ELR (cell line): Measurements from ENCODE around the gene TMEM51.

Experiments
- DNase-seq: peaks from one replicate; pipeline ENCODE4 v3.0.0-alpha.2; 2015; ENCODE audit warnings: low read depth

The TMEM51 gene

GRCh38 chr1:15246960-15247614 is 93.5 kb downstream of the TMEM51 start, which contains the start of gene FHAD1:
FHAD1 (plus strand) TSS chr1:15247223; CDS start chr1:15251785, 4,562 bp downstream.
- peak; percentile 30 for DNase-seq

- DNase-seq = no peak
Observed at GRCh38 chr1:15248216-15248615, 94.7 kb downstream of the TMEM51 start.

GRCh38 chr1:15249081-15249480 is 95.5 kb downstream of the TMEM51 start:
- no peak for DNase-seq

GRCh38 chr1:15251857-15252835 is 98.6 kb downstream of the TMEM51 start:
- DNase-seq = no peak

- DNase-seq = no peak
Observed at GRCh38 chr1:15254559-15254958, 101.0 kb downstream of the TMEM51 start.

GRCh38 chr1:15255582-15256149 is 102.1 kb downstream of the TMEM51 start:
- no peak for DNase-seq

GRCh38 chr1:15256584-15256983 is 103.0 kb downstream of the TMEM51 start:
- DNase-seq = no peak

GRCh38 chr1:15257309-15257708 is 103.8 kb downstream of the TMEM51 start:
- no peak for DNase-seq

GRCh38 chr1:15258833-15259621 is 105.5 kb downstream of the TMEM51 start:
- no peak for DNase-seq

- DNase-seq = no peak
Observed at GRCh38 chr1:15259622-15260007, 106.1 kb downstream of the TMEM51 start.

GRCh38 chr1:15260418-15261154 is 107.0 kb downstream of the TMEM51 start:
- peak; percentile 45 for DNase-seq

- DNase-seq = peak; percentile 10
Observed at GRCh38 chr1:15261155-15262002, 107.8 kb downstream of the TMEM51 start.

GRCh38 chr1:15262003-15262377 is 108.4 kb downstream of the TMEM51 start:
- no peak for DNase-seq

- no peak for DNase-seq
Observed at GRCh38 chr1:15262706-15263105, 109.2 kb downstream of the TMEM51 start.

GRCh38 chr1:15264769-15265168 is 111.2 kb downstream of the TMEM51 start:
- no peak for DNase-seq
